SK-N-SH treated with all-trans-retinoic acid at 6 μM for 48 hours (cell line): Measurements from ENCODE around the gene TMEM91.

Experiments used
- BACH2 ChIP-seq: fragments of 250-450 bp; sonication (Bioruptor Pico); IDR thresholded peaks from 2 replicates; pipeline ENCODE4 v1.9.0; 2021; ENCODE audit warnings: mild to moderate bottlenecking, borderline replicate concordance
- SNAI2 ChIP-seq: fragments of 250-450 bp; sonication (Bioruptor Pico); IDR thresholded peaks from 2 replicates; pipeline ENCODE4 v1.5.0; 2020; ENCODE audit warnings: mild to moderate bottlenecking, moderate library complexity
- TCF4 ChIP-seq: fragments of 250-450 bp; sonication (Bioruptor Pico); IDR thresholded peaks from 2 replicates; pipeline ENCODE4 v1.8.0; 2021; ENCODE audit warnings: mild to moderate bottlenecking, moderate library complexity, borderline replicate concordance
- ZNF70 ChIP-seq: fragments of 450-650 bp; formaldehyde crosslinking; IDR thresholded peaks from 2 replicates; pipeline ENCODE4 v1.5.0; 2020; ENCODE audit warnings: mild to moderate bottlenecking, moderate library complexity

GRCh38 chr19:41369769-41370168 lies 6.6 kb upstream of the TMEM91 start:
- no peak for TF ChIP-seq ZNF70 (CRISPR knock-in tag)
- TF ChIP-seq TCF4 = no peak
- no peak for TF ChIP-seq BACH2 (CRISPR knock-in tag)
- no peak for TF ChIP-seq SNAI2 (CRISPR knock-in tag)
